HCT116 (cell line): Measurements from ENCODE around the gene MYO1E.

Experiments
- CTCF ChIP-seq, 3 experiments: fragments of 200-600 bp in 1 of 3; sonication (generic) in 1 of 3; IDR thresholded peaks in 2 of 3; conservative IDR thresholded peaks in 1 of 3; 2 replicates each; pipeline ENCODE4 v1.5.1; 2012 to 2017; ENCODE audit warnings: low read depth in 2 of 3, low read length in 2 of 3, antibody characterized with exemption in 1 of 3, borderline replicate concordance in 1 of 3, control low read depth in 1 of 3, mild to moderate bottlenecking in 1 of 3, mixed read lengths in 1 of 3, mixed run types in 1 of 3, moderate library complexity in 1 of 3; ENCODE audit not compliant: insufficient read depth in 1 of 3
- EZH2 ChIP-seq: fragments of 200-600 bp; sonication (generic); IDR thresholded peaks from 2 replicates; pipeline ENCODE4 v1.6.1; 2017; ENCODE audit warnings: antibody characterized with exemption, mixed run types
- EZH2phosphoT487 ChIP-seq: fragments of 200-600 bp; IDR thresholded peaks from 2 replicates; pipeline ENCODE4 v1.6.1; 2018; ENCODE audit warnings: antibody characterized with exemption, borderline replicate concordance
- SIN3A ChIP-seq: IDR thresholded peaks from 2 replicates; pipeline ENCODE4 v1.6.1; 2012; ENCODE audit warnings: low read depth

- TF ChIP-seq EZH2phosphoT487 (no peak), CTCF (IDR thresholded peaks at IDR 0.05 in 2 of 3, conservative IDR thresholded peaks at IDR 0.05 in 1 of 3; ENCODE audit: borderline replicate concordance in 1 of 3, insufficient read depth in 1 of 3, low read depth in 2 of 3, low read length in 2 of 3) (no peak), SIN3A (no peak), EZH2 (no peak)
Observed at GRCh38 chr15:59224474-59224873, 148.2 kb downstream of the MYO1E start.
